ENCODE results near the gene CHST11.

CHST11 gene

GRCh38 chr12:104699489-104700190 lies 242.9 kb downstream of the CHST11 start:
- peak; percentile 22 for DNase-seq (ENCODE audit: low spot score)

- DNase-seq (ENCODE audit: low spot score) = no peak
Measured at GRCh38 chr12:104700324-104700723, 243.6 kb downstream of the CHST11 start.

- no peak for DNase-seq (ENCODE audit: low spot score)
Measured at GRCh38 chr12:104701301-104701700, 244.6 kb downstream of the CHST11 start.

- DNase-seq (ENCODE audit: low spot score) = no peak
Measured at GRCh38 chr12:104701756-104702155, 245.0 kb downstream of the CHST11 start.

GRCh38 chr12:104702565-104703139 lies 245.9 kb downstream of the CHST11 start:
- DNase-seq (ENCODE audit: low spot score) = peak; percentile 79

GRCh38 chr12:104703372-104703771 lies 246.6 kb downstream of the CHST11 start:
- DNase-seq (ENCODE audit: low spot score) = no peak

- no peak for DNase-seq (ENCODE audit: low spot score)
Measured at GRCh38 chr12:104704224-104704779, 247.6 kb downstream of the CHST11 start.

- peak; percentile 57 for DNase-seq (ENCODE audit: low spot score)
Measured at GRCh38 chr12:104707194-104707593, 250.4 kb downstream of the CHST11 start.

- no peak for DNase-seq (ENCODE audit: low spot score)
Measured at GRCh38 chr12:104707794-104708558, 251.2 kb downstream of the CHST11 start.

- no peak for DNase-seq (ENCODE audit: low spot score)
Measured at GRCh38 chr12:104708891-104709290, 252.1 kb downstream of the CHST11 start.

- DNase-seq (ENCODE audit: low spot score) = no peak
Measured at GRCh38 chr12:104709692-104710435, 253.1 kb downstream of the CHST11 start.

GRCh38 chr12:104710940-104711689 lies 254.4 kb downstream of the CHST11 start:
- DNase-seq (ENCODE audit: low spot score) = peak; percentile 84

GRCh38 chr12:104712477-104712876 lies 255.7 kb downstream of the CHST11 start:
- DNase-seq (ENCODE audit: low spot score) = no peak

- no peak for DNase-seq (ENCODE audit: low spot score)
Measured at GRCh38 chr12:104712968-104713367, 256.2 kb downstream of the CHST11 start.

GRCh38 chr12:104713444-104713843 lies 256.7 kb downstream of the CHST11 start:
- no peak for DNase-seq (ENCODE audit: low spot score)

GRCh38 chr12:104714369-104714768 lies 257.6 kb downstream of the CHST11 start:
- no peak for DNase-seq (ENCODE audit: low spot score)

- DNase-seq (ENCODE audit: low spot score) = no peak
Measured at GRCh38 chr12:104716172-104716571, 259.4 kb downstream of the CHST11 start.

- DNase-seq (ENCODE audit: low spot score) = no peak
Measured at GRCh38 chr12:104718304-104718929, 261.7 kb downstream of the CHST11 start.

GRCh38 chr12:104719700-104720338 lies 263.1 kb downstream of the CHST11 start:
- DNase-seq (ENCODE audit: low spot score) = no peak

GRCh38 chr12:104720339-104721038 lies 263.7 kb downstream of the CHST11 start:
- DNase-seq (ENCODE audit: low spot score) = peak; percentile 58

All from hepatic stellate cell (primary cell).